CD4-positive, alpha-beta memory T cell (primary cell): ENCODE results near the gene NRXN3. TPM values are rescaled to one million over a fixed set of nuclear protein-coding genes. Genes with fewer than 3 reads are reported as not detected.

ENCODE experiments used
- CTCF ChIA-PET: fragments of 350-600 bp; sonication (Branson Sonifier 250); formaldehyde crosslinking; loops from one replicate; lab custom pipeline; 2021; ENCODE audit warnings: inconsistent platforms; ENCODE audit not compliant: partially characterized antibody; lab: Charles Lee
- POLR2A ChIA-PET: fragments of 350-600 bp; sonication (Branson Sonifier 250); formaldehyde crosslinking; loops from one replicate; lab custom pipeline; 2021; ENCODE audit not compliant: partially characterized antibody; lab: Charles Lee
- DNase-seq, 5 donors: peaks; one replicate each; pipeline versions ENCODE4 v3.0.0 to v3.0.0-alpha.2; 2020 to 2022; ENCODE audit warnings: mixed read lengths in 1 of 5
- H3K27ac ChIP-seq: one replicate; pipeline ENCODE4 v1.7.0; 2013; ENCODE audit warnings: low read depth, low read length
- H3K27me3 ChIP-seq: 2 replicates; pipeline ENCODE4 v1.7.0; 2013; ENCODE audit warnings: mild to moderate bottlenecking, low read length, moderate library complexity; ENCODE audit not compliant: insufficient read depth
- H3K36me3 ChIP-seq: 2 replicates; pipeline ENCODE4 v1.7.0; 2013; ENCODE audit warnings: mild to moderate bottlenecking, low read length, moderate library complexity; ENCODE audit not compliant: insufficient read depth
- H3K4me1 ChIP-seq: 2 replicates; pipeline ENCODE4 v1.7.0; 2013; ENCODE audit warnings: mild to moderate bottlenecking, low read length, moderate library complexity; ENCODE audit not compliant: insufficient read depth
- H3K4me3 ChIP-seq, 2 donors: one replicate each; pipeline ENCODE4 v1.7.0; 2013; ENCODE audit warnings: low read length in 2 of 2, mild to moderate bottlenecking in 1 of 2
- H3K9me3 ChIP-seq, 2 donors: one replicate each; pipeline ENCODE4 v1.7.0; 2013; ENCODE audit warnings: low read length in 2 of 2, control low read depth in 1 of 2; ENCODE audit not compliant: control insufficient read depth in 1 of 2
- H3K27ac Mint-ChIP-seq, 7 donors: one replicate each; pipeline ENCODE4 v1.8.0; 2020 to 2021; ENCODE audit warnings: mixed read lengths in 7 of 7, mild to moderate bottlenecking in 6 of 7, inconsistent platforms in 3 of 7, moderate library complexity in 3 of 7
- H3K27me3 Mint-ChIP-seq, 2 donors: one replicate each; pipeline ENCODE4 v1.8.0; 2020 to 2021; ENCODE audit warnings: mixed read lengths in 2 of 2
- H3K36me3 Mint-ChIP-seq, 2 donors: one replicate each; pipeline ENCODE4 v1.8.0; 2020 to 2021; ENCODE audit warnings: mixed read lengths in 2 of 2, inconsistent platforms in 1 of 2, mild to moderate bottlenecking in 1 of 2
- H3K4me1 Mint-ChIP-seq, 4 donors: one replicate each; pipeline ENCODE4 v1.8.0; 2020 to 2021; ENCODE audit warnings: mixed read lengths in 4 of 4, mild to moderate bottlenecking in 1 of 4
- H3K4me3 Mint-ChIP-seq, 8 donors: one replicate each; pipeline ENCODE4 v1.8.0; 2020 to 2021; ENCODE audit warnings: mixed read lengths in 8 of 8, mild to moderate bottlenecking in 7 of 8, moderate library complexity in 6 of 8, inconsistent platforms in 3 of 8
- H3K9me3 Mint-ChIP-seq, 8 donors: one replicate each; pipeline ENCODE4 v1.8.0; 2020 to 2021; ENCODE audit warnings: mixed read lengths in 8 of 8, mild to moderate bottlenecking in 5 of 8, inconsistent platforms in 3 of 8, moderate library complexity in 1 of 8
- intact Hi-C: fragments of 100-400 bp; cut with micrococcal nuclease; formaldehyde crosslinking; loops from one replicate; pipeline ENCODE4 v1.15.1; 2023
- polyA plus RNA-seq, 2 donors: library from polyadenylated mRNA; unstranded; fragments of 300-500 nt; fragmentation: Illumina TruSeq; gene quantifications; one replicate each; pipeline ENCODE4 v1.2.3, GENCODE V29; 2021
- total RNA-seq, 2 experiments: library from RNA; stranded (reverse); gene quantifications; one replicate each; pipeline ENCODE4 v1.2.3, GENCODE V29; 2021

The NRXN3 gene
- total and polyA plus RNA-seq, 4 experiments from 2014 or later = not detected

GRCh38 chr14:79540394-79540793, 1370.2 kb downstream of the NRXN3 start:
- no peaks in the 10 kb centered on the region for H3K4me1 Mint-ChIP-seq
- H3K4me3 Mint-ChIP-seq = no peak overlapping the region
- Histone ChIP-seq H3K9me3 (no peaks in the 10 kb centered on the region), H3K27ac (no peak overlapping the region), H3K36me3 (no peaks in the 10 kb centered on the region), H3K4me1 (no peaks in the 10 kb centered on the region), H3K27me3 (no peaks in the 10 kb centered on the region), H3K4me3 (no peak overlapping the region)
- no peaks in the 10 kb centered on the region for H3K36me3 Mint-ChIP-seq
- peaks cover 0 to 14% (median 6%) of the 10 kb centered on the region in 8 donors for H3K9me3 Mint-ChIP-seq
- DNase-seq = no peak
- CTCF ChIA-PET = no interaction called here
- POLR2A ChIA-PET = no interaction called here
- no peaks in the 10 kb centered on the region for H3K27me3 Mint-ChIP-seq
- intact Hi-C loops = no loop called here
- H3K27ac Mint-ChIP-seq = no peak overlapping the region

DNA sequence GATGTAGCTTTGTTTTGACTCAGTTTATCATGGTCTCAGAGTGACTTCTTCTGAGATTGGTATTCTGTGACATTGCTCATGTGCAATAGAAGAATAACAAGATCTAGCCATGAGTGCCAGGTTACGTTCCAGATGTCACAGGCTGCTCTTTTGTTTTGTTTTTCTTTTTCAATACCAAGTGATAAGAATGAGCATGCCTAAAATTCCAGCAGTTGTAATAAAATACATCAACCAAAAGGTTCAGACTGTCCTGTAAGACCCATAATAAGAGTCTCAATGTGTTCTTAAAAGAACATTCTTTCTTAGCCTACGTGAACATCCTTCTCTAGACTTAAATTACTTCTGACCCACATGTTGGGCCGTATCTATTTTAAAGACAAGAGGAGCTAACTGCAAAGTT, 1371.9 kb downstream of the NRXN3 start:
- Histone ChIP-seq H3K36me3 (no peaks in the 10 kb centered on the region), H3K9me3 (no peaks in the 10 kb centered on the region), H3K4me3 (no peak overlapping the region), H3K4me1 (no peaks in the 10 kb centered on the region), H3K27ac (no peak overlapping the region), H3K27me3 (no peaks in the 10 kb centered on the region)
- Mint-ChIP-seq H3K9me3 (peaks cover under 1 to 15% (median 6%) of the 10 kb centered on the region in 8 donors), H3K27ac (no peak overlapping the region), H3K36me3 (no peaks in the 10 kb centered on the region), H3K4me3 (no peak overlapping the region), H3K4me1 (no peaks in the 10 kb centered on the region), H3K27me3 (no peaks in the 10 kb centered on the region)
- ChIA-PET CTCF (no interaction called here), POLR2A (no interaction called here)
- intact Hi-C loops = no loop called here
- DNase-seq = no peak

- H3K36me3 ChIP-seq = no peaks in the 10 kb centered on the region
- no peak for DNase-seq
- Mint-ChIP-seq H3K36me3 (no peaks in the 10 kb centered on the region), H3K4me1 (no peaks in the 10 kb centered on the region), H3K4me3 (no peak overlapping the region), H3K27me3 (no peaks in the 10 kb centered on the region), H3K27ac (no peak overlapping the region), H3K9me3 (peaks cover 2 to 16% (median 6%) of the 10 kb centered on the region in 8 donors)
- H3K4me3 ChIP-seq = no peak overlapping the region
- POLR2A ChIA-PET = no interaction called here
- CTCF ChIA-PET = no interaction called here
- H3K27me3 ChIP-seq = no peaks in the 10 kb centered on the region
- H3K9me3 ChIP-seq = no peaks in the 10 kb centered on the region
- no peaks in the 10 kb centered on the region for H3K4me1 ChIP-seq
- H3K27ac ChIP-seq = no peak overlapping the region
- intact Hi-C loops = no loop called here
These were observed 1373.2 kb downstream of the NRXN3 start for GRCh38 chr14:79543348-79543747.

GRCh38 chr14:79543967-79544697, 1374.0 kb downstream of the NRXN3 start:
- intact Hi-C loops = no loop called here
- H3K4me1 Mint-ChIP-seq = no peaks in the 10 kb centered on the region
- no peaks in the 10 kb centered on the region for H3K27me3 Mint-ChIP-seq
- H3K36me3 ChIP-seq = no peaks in the 10 kb centered on the region
- peaks cover 2 to 15% (median 6%) of the 10 kb centered on the region in 8 donors for H3K9me3 Mint-ChIP-seq
- no peaks in the 10 kb centered on the region for H3K4me1 ChIP-seq
- POLR2A ChIA-PET = no interaction called here
- H3K4me3 Mint-ChIP-seq = no peak overlapping the region
- H3K27ac Mint-ChIP-seq = no peak overlapping the region
- DNase-seq = no peak
- H3K27me3 ChIP-seq = no peaks in the 10 kb centered on the region
- H3K27ac ChIP-seq = no peak overlapping the region
- H3K4me3 ChIP-seq = no peak overlapping the region
- H3K36me3 Mint-ChIP-seq = no peaks in the 10 kb centered on the region
- CTCF ChIA-PET = no interaction called here
- H3K9me3 ChIP-seq = no peaks in the 10 kb centered on the region

GRCh38 chr14:79544698-79545070, 1374.5 kb downstream of the NRXN3 start:
- POLR2A ChIA-PET = no interaction called here

GRCh38 chr14:79548836-79549235, 1378.7 kb downstream of the NRXN3 start:
- H3K27me3 ChIP-seq = no peaks in the 10 kb centered on the region
- H3K4me1 Mint-ChIP-seq = no peaks in the 10 kb centered on the region
- no peak for DNase-seq
- H3K9me3 ChIP-seq = no peaks in the 10 kb centered on the region
- H3K4me3 Mint-ChIP-seq = no peak overlapping the region
- no peak overlapping the region for H3K4me3 ChIP-seq
- H3K27me3 Mint-ChIP-seq = no peaks in the 10 kb centered on the region
- no peak overlapping the region for H3K27ac ChIP-seq
- ChIA-PET CTCF (no interaction called here), POLR2A (no interaction called here)
- H3K9me3 Mint-ChIP-seq = peaks cover 0 to 17% (median 9%) of the 10 kb centered on the region in 8 donors
- H3K36me3 Mint-ChIP-seq = no peaks in the 10 kb centered on the region
- no peaks in the 10 kb centered on the region for H3K4me1 ChIP-seq
- no peaks in the 10 kb centered on the region for H3K36me3 ChIP-seq
- H3K27ac Mint-ChIP-seq = no peak overlapping the region
- intact Hi-C loops = no loop called here

More at GRCh38 chr14:79544698-79545070, 1374.5 kb downstream of the NRXN3 start:
- Mint-ChIP-seq H3K36me3 (no peaks in the 10 kb centered on the region), H3K27me3 (no peaks in the 10 kb centered on the region), H3K27ac (no peak overlapping the region), H3K4me1 (no peaks in the 10 kb centered on the region), H3K9me3 (peaks cover 3 to 13% (median 6%) of the 10 kb centered on the region in 8 donors), H3K4me3 (no peak overlapping the region)
- intact Hi-C loops = no loop called here
- H3K36me3 ChIP-seq = no peaks in the 10 kb centered on the region
- CTCF ChIA-PET = no interaction called here
- H3K27me3 ChIP-seq = no peaks in the 10 kb centered on the region
- H3K4me1 ChIP-seq = no peaks in the 10 kb centered on the region
- no peaks in the 10 kb centered on the region for H3K9me3 ChIP-seq
- no peak for DNase-seq
- no peak overlapping the region for H3K4me3 ChIP-seq
- no peak overlapping the region for H3K27ac ChIP-seq

DNA sequence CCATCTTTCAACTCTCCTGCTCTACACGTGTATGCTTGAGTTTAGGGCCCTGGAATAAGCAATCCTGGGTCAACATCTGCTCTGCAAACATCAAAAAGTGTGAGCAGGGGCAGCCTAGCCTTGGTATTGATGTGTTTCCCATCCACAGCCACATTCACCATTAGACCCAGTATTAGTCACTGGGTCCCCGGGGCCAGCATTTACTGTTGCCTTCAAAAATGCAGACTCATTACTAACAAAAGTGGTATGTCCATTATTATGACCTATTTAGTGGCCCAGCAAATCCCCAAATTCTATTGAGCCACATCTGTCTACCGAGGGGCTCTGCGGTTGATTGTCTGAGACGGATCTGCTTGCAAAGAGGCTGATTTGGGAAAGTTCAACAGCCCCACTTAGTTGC, 1379.3 kb downstream of the NRXN3 start:
- intact Hi-C loops = no loop called here
- ChIA-PET CTCF (no interaction called here), POLR2A (no interaction called here)
- no peak overlapping the region for H3K27ac ChIP-seq
- no peaks in the 10 kb centered on the region for H3K36me3 Mint-ChIP-seq
- no peaks in the 10 kb centered on the region for H3K9me3 ChIP-seq
- no peaks in the 10 kb centered on the region for H3K27me3 ChIP-seq
- H3K4me1 Mint-ChIP-seq = no peaks in the 10 kb centered on the region
- H3K36me3 ChIP-seq = no peaks in the 10 kb centered on the region
- DNase-seq = no peak
- H3K27ac Mint-ChIP-seq = no peak overlapping the region
- peaks cover 0 to 19% (median 6%) of the 10 kb centered on the region in 8 donors for H3K9me3 Mint-ChIP-seq
- H3K4me3 ChIP-seq = no peak overlapping the region
- H3K4me1 ChIP-seq = no peaks in the 10 kb centered on the region
- H3K27me3 Mint-ChIP-seq = no peaks in the 10 kb centered on the region
- no peak overlapping the region for H3K4me3 Mint-ChIP-seq
